Measurements from ENCODE around the gene SLC7A5.
A peak's percentile ranks its signal among the peaks of the same experiment; 100 is the strongest.

The SLC7A5 gene

DNA sequence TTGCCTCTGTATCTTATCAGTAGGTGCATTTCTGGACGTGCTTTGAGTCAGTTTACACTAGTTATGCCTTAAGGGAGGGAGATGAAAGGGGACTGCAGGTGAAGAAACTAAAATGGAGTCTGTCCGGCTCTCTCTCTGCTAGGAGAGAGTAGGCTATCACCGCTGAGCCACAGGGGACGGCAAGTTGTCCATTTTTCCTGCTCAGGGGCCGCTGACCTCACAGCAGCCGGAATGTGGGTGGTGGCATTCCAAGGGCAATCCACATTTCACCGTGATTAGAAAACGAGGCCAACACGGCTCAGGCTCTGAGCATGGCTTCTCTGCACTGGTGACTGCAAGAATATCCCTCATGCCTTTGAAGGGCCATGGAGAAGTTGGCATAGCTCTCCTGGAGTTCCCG, 84.5 kb downstream of the SLC7A5 start:
- Histone ChIP-seq H3K9me2 (ENCODE audit: low read depth, low read length) (no peaks in the 10 kb centered on the region), H3K4me1 (ENCODE audit: insufficient read depth, low read length, severe bottlenecking) (peaks cover 50% of the 10 kb centered on the region), H3K4me2 (ENCODE audit: low read length) (no peak overlapping the region), H2AFZ (ENCODE audit: low read length) (no peak overlapping the region), H3K9ac (ENCODE audit: low read length) (no peak overlapping the region), H3K27ac (ENCODE audit: low read depth, low read length, poor library complexity, severe bottlenecking) (no peak overlapping the region), H3K79me2 (ENCODE audit: insufficient read depth, low read length) (no peaks in the 10 kb centered on the region), H3K36me3 (ENCODE audit: insufficient read depth, low read length) (no peaks in the 10 kb centered on the region), H4K20me1 (ENCODE audit: insufficient read depth, low read length) (no peaks in the 10 kb centered on the region), H3K9me3 (ENCODE audit: low read length) (no peaks in the 10 kb centered on the region), H3F3A (ENCODE audit: insufficient read depth, low read length) (no peaks in the 10 kb centered on the region), H3K27me3 (ENCODE audit: insufficient read depth, low read length) (no peaks in the 10 kb centered on the region), H3K4me3 (ENCODE audit: low read depth, low read length, poor library complexity, severe bottlenecking) (no peak overlapping the region)
- no peak for TF ChIP-seq CTCF (IDR thresholded peaks at IDR 0.05; ENCODE audit: low read length)
- TF ChIP-seq EZH2 (IDR thresholded peaks at IDR 0.05; ENCODE audit: borderline replicate concordance, low read length), result no peak

DNA sequence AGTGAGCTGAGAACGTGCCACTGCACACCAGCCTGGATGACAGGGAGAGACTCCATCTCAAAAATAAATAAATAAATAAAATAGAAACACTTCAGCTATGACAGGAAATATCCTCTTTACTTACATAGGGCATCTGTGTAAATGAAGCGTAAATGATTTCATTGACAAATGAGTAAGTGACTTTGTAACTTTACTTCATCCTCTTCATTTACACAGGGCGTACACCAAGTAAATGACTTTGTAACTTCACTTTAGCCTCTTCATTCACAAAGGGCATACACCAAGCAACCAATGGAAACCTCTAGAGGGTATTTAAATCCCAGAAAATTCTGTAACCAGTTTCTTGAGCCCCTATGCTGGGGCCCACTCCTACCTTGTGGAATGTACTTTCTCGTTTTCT, 87.3 kb downstream of the SLC7A5 start:
- Histone ChIP-seq H3K36me3 (ENCODE audit: insufficient read depth, low read length) (no peaks in the 10 kb centered on the region), H3K27me3 (ENCODE audit: insufficient read depth, low read length) (no peaks in the 10 kb centered on the region), H3F3A (ENCODE audit: insufficient read depth, low read length) (no peaks in the 10 kb centered on the region), H3K79me2 (ENCODE audit: insufficient read depth, low read length) (no peaks in the 10 kb centered on the region), H3K4me1 (ENCODE audit: insufficient read depth, low read length, severe bottlenecking) (peaks cover 66% of the 10 kb centered on the region), H4K20me1 (ENCODE audit: insufficient read depth, low read length) (no peaks in the 10 kb centered on the region), H3K4me3 (ENCODE audit: low read depth, low read length, poor library complexity, severe bottlenecking) (no peak overlapping the region), H3K9ac (ENCODE audit: low read length) (no peak overlapping the region), H3K9me2 (ENCODE audit: low read depth, low read length) (no peaks in the 10 kb centered on the region), H3K4me2 (ENCODE audit: low read length) (peak overlapping the region; percentile 50; the same call in 1 of the 2 replicates), H3K27ac (ENCODE audit: low read depth, low read length, poor library complexity, severe bottlenecking) (peak overlapping the region; percentile 93), H2AFZ (ENCODE audit: low read length) (no peak overlapping the region), H3K9me3 (ENCODE audit: low read length) (no peaks in the 10 kb centered on the region)
- no peak for TF ChIP-seq CTCF (IDR thresholded peaks at IDR 0.05; ENCODE audit: low read length)
- no peak for TF ChIP-seq EZH2 (IDR thresholded peaks at IDR 0.05; ENCODE audit: borderline replicate concordance, low read length)

- H2AFZ ChIP-seq (ENCODE audit: low read length), result no peak overlapping the region
Measured at GRCh38 chr16:87780385-87780989, 88.8 kb downstream of the SLC7A5 start.

More at GRCh38 chr16:87780385-87780989, 88.8 kb downstream of the SLC7A5 start:
- Histone ChIP-seq H3K9me2 (ENCODE audit: low read depth, low read length) (no peaks in the 10 kb centered on the region), H3F3A (ENCODE audit: insufficient read depth, low read length) (no peaks in the 10 kb centered on the region), H3K36me3 (ENCODE audit: insufficient read depth, low read length) (no peaks in the 10 kb centered on the region), H3K27ac (ENCODE audit: low read depth, low read length, poor library complexity, severe bottlenecking) (peak overlapping the region; percentile 93), H3K4me3 (ENCODE audit: low read depth, low read length, poor library complexity, severe bottlenecking) (no peak overlapping the region), H3K79me2 (ENCODE audit: insufficient read depth, low read length) (no peaks in the 10 kb centered on the region), H3K4me1 (ENCODE audit: insufficient read depth, low read length, severe bottlenecking) (peaks cover 68% of the 10 kb centered on the region), H3K9ac (ENCODE audit: low read length) (peak overlapping the region; percentile 32; the same call in 1 of the 2 replicates), H3K4me2 (ENCODE audit: low read length) (peak overlapping the region; percentile 32; the same call in 1 of the 2 replicates), H3K9me3 (ENCODE audit: low read length) (no peaks in the 10 kb centered on the region), H4K20me1 (ENCODE audit: insufficient read depth, low read length) (no peaks in the 10 kb centered on the region), H3K27me3 (ENCODE audit: insufficient read depth, low read length) (no peaks in the 10 kb centered on the region)
- TF ChIP-seq CTCF (IDR thresholded peaks at IDR 0.05; ENCODE audit: low read length), result peak; percentile 42; the same call in 1 of the 2 replicates
- no peak for TF ChIP-seq EZH2 (IDR thresholded peaks at IDR 0.05; ENCODE audit: borderline replicate concordance, low read length)
